Measurements from ENCODE around the gene IL19.
"Not testable (repeated sequence)": the region's sequence is repeated elsewhere in the genome, so short reads cannot be mapped to it uniquely, and the experiment has no call there.

The IL19 gene

GRCh38 chr1:206831650-206832049 lies 61.1 kb downstream of the IL19 start:
- DNase-seq (ENCODE audit: low read depth, low spot score): no peak

DNA sequence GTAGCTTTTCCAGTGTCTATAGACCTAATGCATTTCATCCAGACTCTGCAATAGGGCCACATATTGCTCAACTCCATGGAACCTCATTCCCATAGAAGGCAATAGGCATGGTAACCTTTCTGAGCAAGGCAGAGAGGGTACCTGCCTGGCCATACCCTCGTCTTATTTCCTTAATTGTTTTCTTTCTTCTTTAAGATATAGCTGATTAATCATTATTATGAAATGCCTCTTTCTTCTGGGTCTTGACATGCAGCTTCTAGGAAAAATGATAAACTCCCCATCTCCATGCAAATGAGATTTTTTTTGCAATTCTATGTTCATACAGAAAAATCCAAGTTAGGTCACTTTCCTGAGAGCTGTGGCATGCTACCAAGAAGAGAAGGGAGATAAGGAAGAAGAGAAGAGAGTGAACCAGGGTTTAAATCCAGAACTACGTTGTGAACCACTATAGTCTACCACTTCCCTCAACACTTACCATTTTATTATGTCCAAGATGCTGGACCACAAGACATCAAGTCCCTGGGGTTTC lies 61.8 kb downstream of the IL19 start:
- DNase-seq (ENCODE audit: low read depth, low spot score): no peak

- DNase-seq (ENCODE audit: low read depth, low spot score): no peak
Observed at GRCh38 chr1:206833106-206833680, 62.6 kb downstream of the IL19 start.

DNA sequence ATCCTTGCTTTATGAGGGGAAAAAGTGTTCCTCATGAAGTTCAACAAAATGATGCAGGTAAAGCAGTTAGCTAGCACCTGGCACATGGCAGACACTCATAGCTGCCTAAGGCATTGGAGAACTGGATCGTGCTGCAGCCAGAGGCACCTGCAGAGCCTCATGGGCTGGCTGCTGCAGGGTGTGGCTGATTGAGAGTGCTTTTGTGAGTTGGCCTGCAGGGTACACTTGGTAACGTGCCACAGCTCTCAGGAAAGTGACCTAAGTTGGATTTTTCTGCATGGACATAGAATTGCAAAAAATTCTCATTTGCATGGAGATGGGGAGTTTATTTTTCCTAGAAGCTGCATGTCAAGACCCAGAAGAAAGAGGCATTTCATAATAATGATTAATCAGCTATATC lies 63.2 kb downstream of the IL19 start:
- DNase-seq (ENCODE audit: low read depth, low spot score): no peak

GRCh38 chr1:206834217-206834616 lies 63.6 kb downstream of the IL19 start:
- no peak for DNase-seq (ENCODE audit: low read depth, low spot score)

DNA sequence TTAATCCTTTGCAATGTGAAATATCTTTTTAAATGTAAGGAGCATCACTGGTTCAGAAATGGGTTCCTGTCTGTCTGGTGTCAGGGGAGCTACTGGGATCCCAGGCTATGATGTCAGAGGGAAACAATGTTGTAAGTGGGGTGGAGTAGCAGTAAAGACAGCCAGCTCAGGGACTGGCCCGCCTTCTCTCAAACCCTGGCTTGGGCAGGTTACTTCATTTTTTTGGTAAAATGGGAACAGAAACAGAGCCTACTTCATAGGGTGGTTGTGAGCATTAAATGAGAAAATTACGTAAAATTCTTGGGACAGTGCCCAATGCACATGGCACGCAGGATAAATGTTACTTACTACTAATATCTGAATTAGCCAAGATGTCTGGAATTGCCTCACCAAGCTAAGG lies 64.1 kb downstream of the IL19 start:
- no peak for DNase-seq (ENCODE audit: low read depth, low spot score)

DNA sequence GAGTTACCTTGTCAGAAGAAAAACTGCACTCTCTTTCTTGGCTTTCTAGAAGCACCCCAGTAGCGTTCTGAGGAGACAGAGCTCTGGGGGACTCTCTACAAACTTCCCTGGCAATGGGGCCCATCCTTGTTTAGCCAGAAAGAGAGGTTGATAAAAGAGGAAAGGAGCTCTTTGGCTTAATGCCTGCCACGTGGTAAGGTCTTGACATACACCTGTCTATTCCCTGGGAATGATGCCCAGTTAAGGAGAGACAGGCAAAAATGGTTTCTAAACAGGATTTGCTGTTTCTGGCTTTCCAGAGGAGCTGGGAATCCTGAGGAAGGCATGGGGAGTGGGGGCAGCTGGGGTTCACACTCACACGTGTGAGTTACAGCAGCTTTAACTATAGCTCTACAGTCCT lies 64.6 kb downstream of the IL19 start:
- DNase-seq (ENCODE audit: low read depth, low spot score): no peak

DNA sequence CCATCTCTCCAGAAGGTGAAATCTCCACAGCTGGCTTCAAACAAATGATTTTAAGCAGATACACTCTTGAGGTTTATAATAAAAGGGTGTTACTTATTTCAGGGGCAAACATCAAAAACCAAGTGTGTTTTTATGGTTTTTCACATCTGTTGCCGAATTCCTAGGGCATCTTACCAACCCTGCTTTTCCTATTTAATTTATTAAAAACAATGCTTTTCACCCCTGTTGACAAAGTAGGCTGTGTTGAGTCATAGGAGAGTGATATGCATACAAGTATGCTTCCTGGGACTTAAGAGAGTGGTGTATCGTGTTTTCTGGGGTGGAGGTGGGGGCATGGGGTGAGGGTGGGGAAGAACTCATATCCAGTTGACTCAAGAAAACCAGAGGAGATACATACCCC lies 65.5 kb downstream of the IL19 start:
- no peak for DNase-seq (ENCODE audit: low read depth, low spot score)

DNA sequence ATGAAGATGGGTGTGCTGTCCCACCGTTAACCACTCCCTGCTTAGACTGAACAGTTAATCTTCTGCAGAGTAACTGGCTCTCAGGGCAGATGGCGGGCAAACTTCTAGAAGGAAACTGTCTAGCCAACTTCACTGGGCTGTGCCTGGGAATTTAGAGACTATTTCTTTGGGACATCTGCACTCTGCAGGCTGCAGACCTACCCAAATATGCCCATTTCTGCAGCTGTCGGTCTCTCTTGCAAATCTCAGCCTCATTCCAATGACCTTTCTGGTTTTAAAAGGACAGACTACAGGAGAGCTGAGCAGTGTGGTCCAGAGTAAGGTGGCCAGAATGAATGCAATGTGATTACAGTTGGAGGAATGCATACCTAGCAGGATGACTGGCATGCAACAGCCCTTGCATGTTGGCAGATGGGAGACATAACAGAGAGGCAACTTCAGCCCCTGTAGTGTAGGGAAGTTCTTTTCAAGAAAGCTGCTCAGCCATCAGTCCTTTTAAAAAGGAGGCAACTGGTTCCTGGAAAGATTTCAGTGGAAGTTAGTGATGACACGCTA lies 68.5 kb downstream of the IL19 start:
- DNase-seq (ENCODE audit: low read depth, low spot score): no peak

GRCh38 chr1:206839857-206840256 lies 69.3 kb downstream of the IL19 start:
- DNase-seq (ENCODE audit: low read depth, low spot score): no peak

DNA sequence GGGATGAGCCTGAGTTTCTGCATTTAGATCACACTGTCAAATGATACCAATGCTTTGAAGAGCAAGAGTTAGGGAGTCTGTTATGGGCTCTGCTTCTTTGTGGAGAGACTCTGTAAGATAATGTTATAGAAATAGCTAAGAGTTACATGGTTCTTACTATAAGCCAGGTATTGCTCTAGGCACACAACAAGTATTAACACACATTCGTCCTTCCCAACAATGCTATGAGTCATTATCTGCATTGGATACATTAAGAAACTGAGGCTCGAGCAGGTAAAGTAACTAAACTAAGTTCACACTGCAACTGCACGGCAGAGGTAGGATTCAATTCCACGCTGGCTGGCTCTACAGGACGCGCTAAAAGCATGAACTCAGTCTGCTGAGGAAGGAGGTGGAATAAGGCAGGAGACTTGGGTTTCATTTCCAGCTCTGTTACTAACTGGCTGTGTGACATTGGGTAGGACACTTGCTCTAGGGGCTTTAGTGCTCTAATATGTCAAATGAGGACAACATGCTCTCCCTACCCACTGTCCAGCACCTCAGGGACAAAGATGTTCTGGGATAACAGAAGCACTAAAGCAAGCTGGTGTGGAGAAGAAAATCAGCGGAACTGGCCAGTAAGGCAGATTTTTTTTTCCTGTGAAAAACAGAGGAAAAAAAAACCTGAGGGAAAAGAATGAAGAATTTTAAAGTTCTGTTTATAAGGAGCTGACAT lies 71.2 kb downstream of the IL19 start:
- no peak for DNase-seq (ENCODE audit: low read depth, low spot score)

GRCh38 chr1:206842854-206843253 lies 72.3 kb downstream of the IL19 start:
- no peak for DNase-seq (ENCODE audit: low read depth, low spot score)

DNA sequence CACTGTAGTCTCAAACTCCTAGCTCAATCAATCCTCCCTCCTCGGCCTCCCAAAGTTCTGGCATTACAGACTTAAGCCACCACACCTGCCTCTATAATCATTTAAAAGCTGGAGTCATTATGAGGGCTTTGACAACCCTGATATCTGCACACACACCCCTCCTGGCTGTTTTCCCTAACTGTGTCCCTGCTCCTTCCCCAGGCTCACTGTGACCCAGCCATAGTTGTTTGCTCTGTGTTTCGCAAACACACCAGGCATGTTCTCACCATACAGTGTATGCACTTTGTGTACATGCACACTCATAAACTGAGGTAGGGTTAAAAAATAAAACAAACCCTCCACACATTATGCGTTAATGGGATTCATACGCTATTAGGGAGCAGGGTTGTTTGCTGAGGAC lies 73.1 kb downstream of the IL19 start:
- DNase-seq (ENCODE audit: low read depth, low spot score): no peak

DNA sequence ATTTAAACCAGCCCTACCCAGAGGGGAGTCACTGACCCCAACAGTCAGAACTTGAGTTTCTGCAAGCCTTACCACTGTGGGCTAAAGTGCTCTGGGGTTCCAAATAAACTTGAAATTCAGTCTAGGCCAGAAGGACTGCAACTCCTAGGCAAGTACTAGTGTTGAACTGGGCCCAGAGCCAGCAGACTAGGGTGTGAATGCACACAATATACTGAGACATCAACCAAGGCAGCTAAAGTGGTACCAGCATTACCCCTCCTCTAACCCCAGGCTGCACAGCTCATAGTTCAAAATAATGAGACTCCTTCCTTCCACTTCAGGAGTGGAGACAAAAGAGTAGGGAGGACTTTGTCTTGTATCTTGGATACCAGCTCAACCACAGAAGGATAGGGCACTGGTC lies 75.9 kb downstream of the IL19 start:
- DNase-seq (ENCODE audit: low read depth, low spot score): no peak

DNA sequence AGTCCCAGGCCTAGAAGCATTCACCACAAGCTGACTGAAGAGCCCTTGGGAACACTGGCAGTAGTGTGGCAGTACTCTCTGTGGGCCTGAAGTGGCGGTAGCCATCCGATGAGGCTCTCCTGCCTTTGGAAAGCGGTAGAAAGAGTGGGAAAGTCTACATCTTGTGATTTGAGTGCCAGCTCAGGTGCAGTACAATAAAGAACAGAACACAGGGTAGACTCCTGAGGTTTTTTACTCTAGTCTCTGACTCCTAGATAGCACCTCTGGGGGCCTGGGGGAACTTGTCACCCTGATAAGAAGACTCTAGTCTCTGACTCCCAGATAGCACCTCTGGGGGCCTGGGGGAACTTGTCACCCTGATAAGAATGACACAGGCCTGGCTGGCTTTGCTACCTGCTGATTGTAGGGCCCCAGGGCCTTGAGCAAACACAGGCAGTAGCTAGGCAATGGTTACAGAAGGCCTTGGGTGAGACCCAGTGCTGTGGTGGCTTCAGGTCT lies 76.8 kb downstream of the IL19 start:
- no peak for DNase-seq (ENCODE audit: low read depth, low spot score)

- DNase-seq (ENCODE audit: low read depth, low spot score): no peak
Observed at GRCh38 chr1:206847946-206848345, 77.4 kb downstream of the IL19 start.

DNA sequence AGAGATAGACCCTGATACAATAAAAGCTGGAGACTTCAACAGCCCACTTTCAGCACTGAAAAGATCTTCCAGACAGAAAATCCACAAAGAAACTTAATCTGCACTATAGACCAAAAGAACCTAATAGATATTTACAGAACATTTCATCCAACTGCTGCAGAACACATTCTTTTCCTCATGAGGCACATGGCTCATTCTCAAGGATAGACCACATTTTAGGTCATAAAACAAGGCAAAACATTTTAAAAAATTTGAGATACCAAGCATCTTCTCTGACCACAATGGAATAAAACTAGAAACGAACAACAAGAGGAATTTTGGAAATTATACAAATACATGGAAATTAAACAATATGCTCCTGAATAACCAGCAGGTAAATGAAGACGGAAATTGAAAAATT lies 79.8 kb downstream of the IL19 start:
- DNase-seq (ENCODE audit: low read depth, low spot score): no peak

DNA sequence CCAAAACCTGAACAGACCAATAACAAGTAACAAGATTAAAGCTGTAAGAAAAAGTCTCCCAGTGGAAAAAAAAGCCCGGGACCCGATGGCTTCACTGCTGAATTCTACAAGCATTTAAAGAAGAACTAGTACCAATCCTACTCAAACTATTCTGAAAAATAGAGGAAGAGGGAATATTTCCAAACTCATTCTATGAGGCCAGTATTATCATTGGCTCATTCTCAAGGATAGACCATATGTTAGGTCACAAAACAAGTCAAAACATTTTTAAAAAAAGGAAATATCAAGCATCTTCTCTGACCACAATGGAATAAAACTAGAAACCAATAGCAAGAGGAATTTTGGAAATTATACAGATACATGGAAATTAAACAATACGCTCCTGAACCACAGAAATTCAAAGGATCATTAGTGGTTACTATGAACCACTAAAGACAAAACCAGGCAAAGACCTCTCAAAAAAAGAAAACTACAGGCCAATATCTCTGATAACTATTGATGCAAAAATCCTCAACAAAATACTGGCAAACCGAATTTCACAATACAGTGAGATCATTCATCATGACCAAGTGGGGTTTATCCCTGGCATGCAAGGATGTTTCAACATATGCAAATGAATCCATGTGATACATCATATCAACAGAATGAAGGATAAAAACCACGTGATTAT lies 80.9 kb downstream of the IL19 start:
- no peak for DNase-seq (ENCODE audit: low read depth, low spot score)

DNA sequence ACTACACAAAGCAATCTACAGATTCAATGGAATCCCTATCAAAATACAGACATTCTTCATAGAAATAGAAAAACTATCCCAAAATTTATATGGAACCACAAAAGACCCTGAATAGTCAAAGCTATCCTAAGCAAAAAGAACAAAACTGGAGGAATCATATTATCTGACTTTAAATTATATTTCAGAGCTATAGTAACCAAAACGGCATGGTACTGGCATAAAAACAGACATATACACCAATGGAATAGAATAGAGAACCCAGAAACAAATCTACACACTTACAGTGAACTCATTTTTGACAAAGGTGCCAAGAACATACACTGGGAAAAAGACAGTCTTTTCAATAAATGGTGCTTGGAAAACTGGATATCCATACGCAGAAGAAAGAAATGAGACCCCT lies 82.1 kb downstream of the IL19 start:
- DNase-seq (ENCODE audit: low read depth, low spot score): not testable (repeated sequence)

DNA sequence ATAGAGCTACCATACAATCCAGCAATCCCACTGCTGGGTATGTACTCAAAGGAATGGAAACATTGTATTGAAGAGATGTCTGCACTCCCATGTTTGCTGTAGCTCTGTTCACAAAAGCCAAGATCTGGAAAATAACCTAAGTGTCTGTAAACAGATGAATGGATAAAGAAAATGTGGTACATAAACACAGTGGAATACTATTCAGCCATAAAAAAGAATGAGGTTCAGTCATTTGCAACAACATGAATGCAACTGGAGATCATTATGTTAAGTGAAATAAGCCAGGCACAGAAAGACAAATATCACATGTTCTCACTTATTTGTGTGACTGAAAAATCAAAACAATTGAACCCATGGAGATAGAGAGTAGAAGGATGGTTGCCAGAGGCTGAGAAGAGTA lies 83.1 kb downstream of the IL19 start:
- DNase-seq (ENCODE audit: low read depth, low spot score): not testable (repeated sequence)

GRCh38 chr1:206854401-206855129 lies 84.0 kb downstream of the IL19 start:
- DNase-seq (ENCODE audit: low read depth, low spot score): no peak

DNA sequence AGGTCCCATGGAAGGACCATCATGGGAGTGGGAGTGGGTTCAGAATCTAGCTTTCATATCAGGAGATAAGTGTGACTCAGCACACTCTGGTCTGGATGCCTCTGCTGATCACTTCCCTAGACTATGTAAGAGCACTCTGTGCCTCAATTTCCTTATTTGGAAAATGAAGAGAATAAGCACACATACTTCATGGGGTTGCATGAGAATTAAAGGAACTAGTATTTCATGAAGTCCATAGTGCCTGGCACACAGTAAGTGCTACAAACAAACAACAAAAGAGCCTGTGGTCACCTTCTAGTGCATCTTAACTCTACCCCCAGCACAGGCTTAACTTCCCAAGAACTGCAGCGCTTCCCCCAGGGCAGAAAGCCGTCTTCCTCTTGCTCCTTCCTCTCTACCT lies 85.3 kb downstream of the IL19 start:
- DNase-seq (ENCODE audit: low read depth, low spot score): no peak
